ENCODE results near the gene CXCL17. TPM values are rescaled to one million over a fixed set of nuclear protein-coding genes. Genes with fewer than 3 reads are reported as not detected.
"Not testable (repeated sequence)": the region's sequence is repeated elsewhere in the genome, so short reads cannot be mapped to it uniquely, and the experiment has no call there.

CXCL17 gene, protein sequence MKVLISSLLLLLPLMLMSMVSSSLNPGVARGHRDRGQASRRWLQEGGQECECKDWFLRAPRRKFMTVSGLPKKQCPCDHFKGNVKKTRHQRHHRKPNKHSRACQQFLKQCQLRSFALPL
- total RNA-seq (not detected), total RNA-seq (0 to 0.12 (median 0) reads per million in 29 experiments)
- 0.28 TPM for total RNA-seq (2013)

GRCh38 chr19:42442833-42443232, at the start of gene CXCL17:
TSS of gene CXCL17 (minus strand) at chr19:42442946. CDS start at chr19:42442832, 114 bp downstream.
- no peaks in the 10 kb centered on the region for H3K9me3 ChIP-seq
- no peak for ATAC-seq (replicated peaks in 1 of 4)
- ChIA-PET POLR2A (interaction anchor here in 1 of 2 donors (0.6 kb wide), 1 partner anchor 339 kb away, joined by 6 read pairs; no protein-coding TSS in a partner anchor), CTCF (interaction anchor here (1.6 to 3.0 kb wide), 2 partner anchors 7 to 8 kb away, joined by 8 to 38 read pairs; no protein-coding TSS in a partner anchor)
- no peaks in the 10 kb centered on the region for H3K36me3 ChIP-seq (ENCODE audit: control insufficient read depth in 2 of 2, extremely low read depth in 1 of 2, insufficient read depth in 1 of 2, low read length in 1 of 2)
- 100% methylated on average over 4 of the region's 7 CpGs for WGBS (ENCODE audit: insufficient coverage)
- no peak within 1 kb of the TSS for H3K27ac ChIP-seq (ENCODE audit: low read length)
- Mint-ChIP-seq H3K27me3 (no peaks in the 10 kb centered on the region), H3K4me3 (peak within 1 kb of the TSS in 1 of 3 donors; percentile 9), H3K27ac (peak within 1 kb of the TSS in 1 of 2 donors; percentile 45), H3K36me3 (no peaks in the 10 kb centered on the region), H3K4me1 (peaks cover 30 to 46% (median 33%) of the 10 kb centered on the region in 3 donors), H3K9me3 (no peaks in the 10 kb centered on the region)
- H3K27me3 ChIP-seq (replicated peaks in 1 of 2; ENCODE audit: control insufficient read depth in 2 of 2, extremely low read depth in 1 of 2, insufficient read depth in 2 of 2, low read length in 1 of 2): no peaks in the 10 kb centered on the region
- no peak within 1 kb of the TSS for H3K4me3 ChIP-seq (ENCODE audit: control insufficient read depth in 1 of 2, extremely low read depth in 1 of 2, low read length in 1 of 2)
- peaks cover 20 to 27% of the 10 kb centered on the region in 2 experiments for H3K4me1 ChIP-seq (ENCODE audit: control insufficient read depth in 1 of 2, extremely low read depth in 1 of 2, insufficient read depth in 2 of 2, low read length in 2 of 2)
- no peak for DNase-seq

DNA sequence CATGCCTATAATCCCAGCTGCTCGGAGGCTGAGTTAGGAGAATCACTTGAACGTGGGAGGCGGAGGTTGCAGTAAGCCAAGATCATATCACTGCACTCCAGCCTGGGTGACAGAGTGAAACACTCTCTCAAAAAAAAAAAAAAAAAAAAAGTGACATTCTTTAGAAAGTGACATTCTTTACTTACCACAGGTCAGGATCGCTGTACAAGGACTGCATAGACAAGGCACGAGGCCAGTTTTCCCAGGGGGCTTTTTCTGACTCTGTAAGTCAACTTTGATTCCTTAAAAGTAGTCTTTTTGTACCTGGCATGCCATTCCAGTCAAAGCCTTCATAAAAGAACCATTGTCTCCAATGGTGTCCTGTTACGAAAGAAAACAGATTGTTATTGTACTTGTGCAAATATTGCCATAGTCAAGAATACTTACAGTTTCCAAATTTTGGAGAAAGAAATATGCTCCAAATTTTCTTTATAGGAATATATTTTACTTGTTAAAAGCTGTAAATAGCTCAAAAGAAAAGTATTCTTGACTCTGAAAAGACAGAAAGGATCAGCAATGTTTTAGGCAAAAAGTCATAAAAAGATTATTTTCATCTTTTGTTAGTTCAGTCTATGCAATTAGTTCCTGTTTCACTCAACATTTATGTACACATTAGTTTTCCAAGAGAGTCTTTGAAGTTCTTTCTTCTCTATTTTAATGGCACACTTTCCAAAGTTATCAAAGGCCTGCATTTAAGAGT, 46.2 kb upstream of the CXCL17 start:
- no peaks in the 10 kb centered on the region for H3K36me3 ChIP-seq (ENCODE audit: control insufficient read depth in 2 of 2, extremely low read depth in 1 of 2, insufficient read depth in 1 of 2, low read length in 1 of 2)
- CTCF ChIA-PET: interaction anchor here in 1 of 2 donors (0.7 kb wide), 1 partner anchor 387 kb away, joined by 5 read pairs; no protein-coding TSS in a partner anchor
- no peaks in the 10 kb centered on the region for H3K9me3 ChIP-seq
- H3K27ac ChIP-seq (ENCODE audit: low read length): no peak overlapping the region
- Mint-ChIP-seq H3K27me3 (no peaks in the 10 kb centered on the region), H3K36me3 (peaks cover 3% of the 10 kb centered on the region), H3K9me3 (no peaks in the 10 kb centered on the region), H3K4me1 (peaks cover 0 to 8% (median 2%) of the 10 kb centered on the region in 3 donors), H3K27ac (no peak overlapping the region), H3K4me3 (no peak overlapping the region)
- no peaks in the 10 kb centered on the region for H3K27me3 ChIP-seq (replicated peaks in 1 of 2; ENCODE audit: control insufficient read depth in 2 of 2, extremely low read depth in 1 of 2, insufficient read depth in 2 of 2, low read length in 1 of 2)
- no peaks in the 10 kb centered on the region for H3K4me1 ChIP-seq (ENCODE audit: control insufficient read depth in 1 of 2, extremely low read depth in 1 of 2, insufficient read depth in 2 of 2, low read length in 2 of 2)
- H3K4me3 ChIP-seq (ENCODE audit: control insufficient read depth in 1 of 2, extremely low read depth in 1 of 2, low read length in 1 of 2): no peak overlapping the region
- no peak for ATAC-seq (replicated peaks in 1 of 4)
- POLR2A ChIA-PET: no interaction called here
- DNase-seq: no peak
- 71% methylated on average over 1 of the region's 6 CpGs for WGBS (ENCODE audit: insufficient coverage)

DNA sequence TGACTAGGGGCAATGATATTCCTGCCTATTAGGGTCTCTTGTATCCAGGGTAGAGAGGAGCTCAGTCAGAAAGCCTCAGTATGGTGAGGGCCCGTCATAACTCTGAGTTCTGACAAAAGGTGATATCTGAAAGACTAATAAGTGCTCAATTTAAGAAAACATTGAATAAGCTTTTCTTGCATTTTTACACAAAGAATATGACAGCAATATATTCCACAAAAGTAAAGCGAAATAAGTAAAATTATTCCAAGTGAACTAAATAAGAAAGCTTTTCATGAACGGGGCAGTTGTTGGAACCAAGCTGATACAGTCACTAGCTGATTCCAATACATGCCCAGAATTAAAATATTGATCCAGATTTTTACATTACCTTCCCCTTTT, 45.0 kb upstream of the CXCL17 start:
- H3K36me3 ChIP-seq (ENCODE audit: control insufficient read depth in 2 of 2, extremely low read depth in 1 of 2, insufficient read depth in 1 of 2, low read length in 1 of 2): no peaks in the 10 kb centered on the region
- H3K4me3 Mint-ChIP-seq: no peak overlapping the region
- H3K4me3 ChIP-seq (ENCODE audit: control insufficient read depth in 1 of 2, extremely low read depth in 1 of 2, low read length in 1 of 2): no peak overlapping the region
- no peak overlapping the region for H3K27ac ChIP-seq (ENCODE audit: low read length)
- peaks cover 3% of the 10 kb centered on the region for H3K36me3 Mint-ChIP-seq
- no CpG with 5 or more reads among the region's 3 CpGs for WGBS (ENCODE audit: insufficient coverage)
- CTCF ChIA-PET: no interaction called here
- no peak for DNase-seq
- H3K27ac Mint-ChIP-seq: no peak overlapping the region
- H3K9me3 ChIP-seq: no peaks in the 10 kb centered on the region
- no peak for ATAC-seq (replicated peaks in 1 of 4)
- H3K27me3 Mint-ChIP-seq: no peaks in the 10 kb centered on the region
- POLR2A ChIA-PET: no interaction called here
- no peaks in the 10 kb centered on the region for H3K27me3 ChIP-seq (replicated peaks in 1 of 2; ENCODE audit: control insufficient read depth in 2 of 2, extremely low read depth in 1 of 2, insufficient read depth in 2 of 2, low read length in 1 of 2)
- peaks cover 0 to 10% (median 4%) of the 10 kb centered on the region in 3 donors for H3K4me1 Mint-ChIP-seq
- no peaks in the 10 kb centered on the region for H3K9me3 Mint-ChIP-seq
- no peaks in the 10 kb centered on the region for H3K4me1 ChIP-seq (ENCODE audit: control insufficient read depth in 1 of 2, extremely low read depth in 1 of 2, insufficient read depth in 2 of 2, low read length in 2 of 2)

DNA sequence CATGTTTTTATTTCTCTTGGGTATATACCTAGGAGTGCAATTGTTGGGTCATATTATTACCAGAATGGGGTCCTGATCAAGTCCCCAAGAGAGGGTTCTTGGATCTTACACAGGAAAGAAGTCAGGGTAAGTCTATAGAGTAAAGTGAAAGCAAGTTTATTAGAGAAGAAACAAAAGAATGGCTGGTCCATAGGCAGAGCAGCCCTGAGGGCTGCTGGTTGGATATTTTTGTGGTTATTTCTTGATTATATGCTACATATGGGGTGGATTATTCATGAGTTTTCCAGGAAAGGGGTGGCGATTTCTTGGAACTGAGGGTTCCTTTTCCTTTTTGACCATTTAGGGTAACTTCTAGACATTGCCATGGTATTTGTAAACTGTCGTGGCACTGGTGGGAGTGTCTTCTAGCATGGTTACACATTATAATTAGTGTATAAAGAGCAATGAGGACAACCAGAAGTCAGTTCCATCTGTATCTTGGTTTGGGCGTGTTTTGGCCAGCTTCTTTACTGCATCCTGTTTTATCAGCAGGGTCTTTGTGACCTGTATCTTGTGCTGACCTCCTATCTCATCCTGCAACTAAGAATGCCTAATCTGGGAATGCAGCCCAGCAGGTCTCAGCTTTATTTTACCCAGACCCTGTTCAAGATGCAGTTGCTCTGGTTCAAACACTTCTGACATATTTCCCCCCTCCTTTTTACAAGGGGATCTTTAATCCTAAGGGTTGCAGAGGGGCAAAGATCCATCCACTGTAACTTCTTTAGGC, 44.5 kb upstream of the CXCL17 start:
- POLR2A ChIA-PET: no interaction called here
- WGBS (ENCODE audit: insufficient coverage): 100% methylated on average over 2 of the region's 3 CpGs
- Mint-ChIP-seq H3K4me3 (no peak overlapping the region), H3K9me3 (no peaks in the 10 kb centered on the region), H3K36me3 (peaks cover 3% of the 10 kb centered on the region), H3K27me3 (no peaks in the 10 kb centered on the region), H3K27ac (no peak overlapping the region), H3K4me1 (peaks cover 0 to 10% (median 4%) of the 10 kb centered on the region in 3 donors)
- ATAC-seq (replicated peaks in 1 of 4) (peak in 1 of 4 experiments; percentile 19), DNase-seq (no peak)
- Histone ChIP-seq H3K9me3 (no peaks in the 10 kb centered on the region), H3K36me3 (ENCODE audit: control insufficient read depth in 2 of 2, extremely low read depth in 1 of 2, insufficient read depth in 1 of 2, low read length in 1 of 2) (no peaks in the 10 kb centered on the region), H3K27ac (ENCODE audit: low read length) (no peak overlapping the region), H3K27me3 (replicated peaks in 1 of 2; ENCODE audit: control insufficient read depth in 2 of 2, extremely low read depth in 1 of 2, insufficient read depth in 2 of 2, low read length in 1 of 2) (no peaks in the 10 kb centered on the region), H3K4me1 (ENCODE audit: control insufficient read depth in 1 of 2, extremely low read depth in 1 of 2, insufficient read depth in 2 of 2, low read length in 2 of 2) (no peaks in the 10 kb centered on the region), H3K4me3 (ENCODE audit: control insufficient read depth in 1 of 2, extremely low read depth in 1 of 2, low read length in 1 of 2) (no peak overlapping the region)
- CTCF ChIA-PET: no interaction called here

DNA sequence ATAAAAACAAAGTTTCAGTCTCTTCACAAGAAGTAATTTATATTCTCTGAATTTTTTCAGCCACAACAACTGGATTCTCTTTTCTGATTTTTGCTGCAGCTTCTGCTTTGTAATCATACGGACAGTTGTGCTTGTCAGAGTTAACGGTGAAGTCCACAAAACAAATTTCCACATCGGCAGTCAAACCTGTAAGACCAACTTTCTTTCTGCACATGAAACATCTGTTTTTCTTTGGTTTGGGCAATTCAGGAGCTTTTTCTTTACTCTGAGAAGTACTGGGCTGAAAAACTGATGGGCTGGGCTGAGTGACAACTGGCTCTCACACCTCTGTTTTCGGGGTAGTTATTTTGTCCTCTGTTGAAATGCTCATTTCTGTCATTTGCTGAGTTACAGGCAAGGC, 42.3 kb upstream of the CXCL17 start:
- H3K4me3 Mint-ChIP-seq; H3K4me3 ChIP-seq (ENCODE audit: control insufficient read depth in 1 of 2, extremely low read depth in 1 of 2, low read length in 1 of 2); CTCF ChIA-PET; H3K4me1 ChIP-seq (ENCODE audit: control insufficient read depth in 1 of 2, extremely low read depth in 1 of 2, insufficient read depth in 2 of 2, low read length in 2 of 2); H3K27me3 Mint-ChIP-seq; H3K27me3 ChIP-seq (replicated peaks in 1 of 2; ENCODE audit: control insufficient read depth in 2 of 2, extremely low read depth in 1 of 2, insufficient read depth in 2 of 2, low read length in 1 of 2); DNase-seq; H3K9me3 ChIP-seq; H3K27ac Mint-ChIP-seq; H3K27ac ChIP-seq (ENCODE audit: low read length); H3K9me3 Mint-ChIP-seq; POLR2A ChIA-PET; ATAC-seq (replicated peaks in 1 of 4); H3K36me3 Mint-ChIP-seq; H3K36me3 ChIP-seq (ENCODE audit: control insufficient read depth in 2 of 2, extremely low read depth in 1 of 2, insufficient read depth in 1 of 2, low read length in 1 of 2): not testable (repeated sequence)
- 83% methylated on average over 1 of the region's 4 CpGs for WGBS (ENCODE audit: insufficient coverage)
- H3K4me1 Mint-ChIP-seq: peaks cover 16 to 27% (median 21%) of the 10 kb centered on the region in 3 donors

- POLR2A ChIA-PET: no interaction called here
- Mint-ChIP-seq H3K4me3 (peak overlapping the region; percentile 28 to 37 (median 37)), H3K9me3 (no peaks in the 10 kb centered on the region), H3K36me3 (no peaks in the 10 kb centered on the region), H3K4me1 (peaks cover 16 to 28% (median 25%) of the 10 kb centered on the region in 3 donors), H3K27ac (peak overlapping the region; percentile 87 to 88), H3K27me3 (no peaks in the 10 kb centered on the region)
- ATAC-seq (replicated peaks in 1 of 4): peak; percentile 47 to 76 (median 58)
- DNase-seq: peak in 9 of 35 experiments; percentile 1 to 22 (median 8)
- no peaks in the 10 kb centered on the region for H3K9me3 ChIP-seq
- H3K4me3 ChIP-seq (ENCODE audit: control insufficient read depth in 1 of 2, extremely low read depth in 1 of 2, low read length in 1 of 2): no peak overlapping the region
- WGBS (ENCODE audit: insufficient coverage): 39% methylated on average over 2 of the region's 7 CpGs
- H3K36me3 ChIP-seq (ENCODE audit: control insufficient read depth in 2 of 2, extremely low read depth in 1 of 2, insufficient read depth in 1 of 2, low read length in 1 of 2): no peaks in the 10 kb centered on the region
- H3K4me1 ChIP-seq (ENCODE audit: control insufficient read depth in 1 of 2, extremely low read depth in 1 of 2, insufficient read depth in 2 of 2, low read length in 2 of 2): peaks cover 0 to 8% of the 10 kb centered on the region in 2 experiments
- CTCF ChIA-PET: interaction anchor here in 1 of 2 donors (0.7 kb wide), 1 partner anchor 14 kb away, joined by 3 read pairs; no protein-coding TSS in a partner anchor
- H3K27me3 ChIP-seq (replicated peaks in 1 of 2; ENCODE audit: control insufficient read depth in 2 of 2, extremely low read depth in 1 of 2, insufficient read depth in 2 of 2, low read length in 1 of 2): no peaks in the 10 kb centered on the region
- peak overlapping the region; percentile 13 for H3K27ac ChIP-seq (ENCODE audit: low read length)
These were observed 37.8 kb upstream of the CXCL17 start for GRCh38 chr19:42480335-42481095.

Measured in T-cell (primary cell).